Activated CD8-positive, alpha-beta memory T cell treated with anti-CD3 and anti-CD28 coated beads, Interleukin-2, amount 50 U/mL, for 24 hours (primary cell): ENCODE measurements around the gene PGM1.

ENCODE experiments used
- DNase-seq: peaks from one replicate; pipeline ENCODE4 v3.0.0-alpha.2; 2020; ENCODE audit errors: extremely low read depth

PGM1 gene

DNA sequence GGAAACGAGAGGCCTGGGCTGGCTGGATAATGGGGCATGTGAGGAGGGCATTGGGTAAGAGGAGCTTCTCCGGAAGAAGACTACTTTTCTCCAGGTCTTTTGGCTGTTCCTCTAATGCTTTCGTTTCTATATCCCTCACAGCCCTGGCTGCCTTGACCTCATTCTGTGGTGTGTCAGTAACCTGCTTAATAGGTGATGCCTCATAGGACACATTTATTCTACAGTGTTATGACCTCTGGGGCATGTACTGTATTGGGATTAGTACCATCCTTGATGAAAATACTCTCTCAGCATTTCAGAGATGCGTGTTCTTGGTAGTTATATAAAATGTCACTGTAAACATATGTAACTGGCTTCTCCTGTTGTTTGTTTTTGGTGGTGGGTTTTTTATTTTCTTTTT lies 40.1 kb downstream of the PGM1 start:
- no peak for DNase-seq

DNA sequence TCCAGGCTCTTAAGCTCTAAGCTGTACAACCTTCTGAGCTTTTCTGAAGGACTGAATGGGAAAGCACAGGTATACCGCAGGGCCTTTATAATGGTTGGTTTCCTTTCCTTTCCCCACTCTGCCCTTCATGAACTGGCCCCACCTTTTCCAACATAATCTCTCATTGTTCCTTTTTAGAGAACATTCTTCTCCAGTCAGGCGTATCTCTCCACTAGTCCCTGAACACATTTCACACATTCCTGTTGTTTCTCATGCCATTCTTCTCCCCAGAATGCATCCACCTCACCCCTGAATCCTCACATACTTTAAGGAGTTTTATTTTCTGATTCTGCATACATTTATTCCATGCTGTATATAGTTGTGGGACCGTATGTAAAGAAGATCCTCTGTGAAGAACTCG lies 41.3 kb downstream of the PGM1 start:
- DNase-seq, result no peak

DNA sequence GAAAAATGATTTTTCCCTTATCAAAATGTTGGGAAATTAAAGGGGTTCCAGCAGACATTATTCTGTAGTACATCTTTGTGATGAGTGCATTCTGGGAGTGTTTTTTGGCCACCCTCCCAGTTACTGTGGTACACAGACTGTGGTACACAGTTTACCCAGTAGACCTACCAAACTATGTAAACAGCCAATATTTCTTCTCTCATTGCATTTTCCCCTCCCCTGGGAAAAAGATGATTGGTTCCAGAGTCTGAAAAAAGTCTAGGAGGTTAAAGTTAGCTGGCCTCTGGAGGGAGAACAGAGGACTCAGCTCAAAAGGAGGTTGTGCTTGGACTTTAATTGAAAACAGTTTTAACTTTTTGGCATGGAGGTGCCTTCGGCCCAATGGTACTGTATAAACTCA lies 42.5 kb downstream of the PGM1 start:
- no peak for DNase-seq

DNA sequence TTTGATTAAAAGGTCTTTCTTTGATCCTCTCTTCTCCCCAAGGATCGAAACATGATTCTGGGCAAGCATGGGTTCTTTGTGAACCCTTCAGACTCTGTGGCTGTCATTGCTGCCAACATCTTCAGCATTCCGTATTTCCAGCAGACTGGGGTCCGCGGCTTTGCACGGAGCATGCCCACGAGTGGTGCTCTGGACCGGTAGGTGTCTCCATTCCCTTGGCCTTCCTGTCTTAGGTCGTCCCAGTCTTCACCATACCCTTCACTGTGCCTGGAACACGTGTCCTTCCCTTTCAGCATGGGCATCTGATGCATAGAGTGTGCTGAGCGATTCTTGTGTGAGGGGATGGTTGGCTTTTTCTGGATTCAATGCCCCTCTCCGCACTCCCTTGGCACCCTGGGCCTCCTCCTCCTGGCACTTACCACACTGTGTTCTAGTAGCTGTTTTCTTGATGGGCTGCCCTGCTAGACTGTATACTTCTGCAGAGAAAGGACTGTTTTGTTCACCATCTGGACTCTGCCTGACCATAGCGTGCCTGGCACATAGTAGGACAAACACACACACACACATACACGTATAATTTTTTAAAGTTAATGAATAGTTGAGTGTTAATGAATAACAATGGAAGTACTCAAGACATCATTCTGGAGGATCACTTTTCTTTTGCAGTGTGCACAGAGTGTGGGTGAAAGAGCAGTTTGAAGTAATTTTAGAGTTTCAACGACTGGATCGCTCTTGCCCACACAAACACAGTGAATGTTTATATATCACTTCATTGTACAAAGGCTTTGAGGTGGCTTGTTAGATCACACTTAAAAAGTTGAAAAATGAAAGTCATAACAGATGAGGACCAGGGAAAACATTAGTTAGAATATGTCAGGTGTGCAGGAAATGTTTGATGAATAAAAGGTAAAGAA lies 43.2 kb downstream of the PGM1 start:
- no peak for DNase-seq

DNA sequence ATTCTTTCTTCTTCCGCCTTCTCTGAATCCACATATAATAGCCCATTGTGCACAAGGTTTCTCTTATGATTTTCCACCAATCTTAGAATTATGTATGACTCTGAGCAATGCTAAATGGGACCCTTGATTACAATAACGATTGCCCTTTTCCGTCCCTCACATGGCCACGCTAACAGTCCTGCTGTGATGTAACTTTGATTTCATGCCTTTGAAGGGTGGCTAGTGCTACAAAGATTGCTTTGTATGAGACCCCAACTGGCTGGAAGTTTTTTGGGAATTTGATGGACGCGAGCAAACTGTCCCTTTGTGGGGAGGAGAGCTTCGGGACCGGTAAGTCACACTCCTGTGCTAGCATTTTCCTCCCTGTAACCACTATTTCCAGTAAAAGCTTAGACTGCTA lies 45.3 kb downstream of the PGM1 start:
- no peak for DNase-seq

DNA sequence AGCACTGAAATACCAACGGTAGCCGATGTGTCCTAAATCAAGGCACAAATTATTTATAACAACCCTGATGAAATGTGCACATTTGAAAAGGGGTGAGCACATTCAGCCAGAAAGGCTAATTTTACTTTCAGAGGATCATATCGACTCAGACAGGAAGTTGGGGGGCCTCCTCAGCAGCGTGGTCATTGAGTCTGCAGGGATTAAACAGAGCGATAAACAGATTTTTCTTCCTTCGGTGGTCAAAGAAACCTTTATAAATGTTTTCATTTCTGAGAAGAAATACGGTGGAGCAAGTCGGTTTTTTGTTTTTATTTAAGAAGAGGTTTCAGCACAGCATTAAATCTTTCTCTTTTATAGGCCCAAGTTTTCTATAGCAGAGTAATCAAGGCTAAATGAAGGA lies 45.7 kb downstream of the PGM1 start:
- DNase-seq, result no peak

DNA sequence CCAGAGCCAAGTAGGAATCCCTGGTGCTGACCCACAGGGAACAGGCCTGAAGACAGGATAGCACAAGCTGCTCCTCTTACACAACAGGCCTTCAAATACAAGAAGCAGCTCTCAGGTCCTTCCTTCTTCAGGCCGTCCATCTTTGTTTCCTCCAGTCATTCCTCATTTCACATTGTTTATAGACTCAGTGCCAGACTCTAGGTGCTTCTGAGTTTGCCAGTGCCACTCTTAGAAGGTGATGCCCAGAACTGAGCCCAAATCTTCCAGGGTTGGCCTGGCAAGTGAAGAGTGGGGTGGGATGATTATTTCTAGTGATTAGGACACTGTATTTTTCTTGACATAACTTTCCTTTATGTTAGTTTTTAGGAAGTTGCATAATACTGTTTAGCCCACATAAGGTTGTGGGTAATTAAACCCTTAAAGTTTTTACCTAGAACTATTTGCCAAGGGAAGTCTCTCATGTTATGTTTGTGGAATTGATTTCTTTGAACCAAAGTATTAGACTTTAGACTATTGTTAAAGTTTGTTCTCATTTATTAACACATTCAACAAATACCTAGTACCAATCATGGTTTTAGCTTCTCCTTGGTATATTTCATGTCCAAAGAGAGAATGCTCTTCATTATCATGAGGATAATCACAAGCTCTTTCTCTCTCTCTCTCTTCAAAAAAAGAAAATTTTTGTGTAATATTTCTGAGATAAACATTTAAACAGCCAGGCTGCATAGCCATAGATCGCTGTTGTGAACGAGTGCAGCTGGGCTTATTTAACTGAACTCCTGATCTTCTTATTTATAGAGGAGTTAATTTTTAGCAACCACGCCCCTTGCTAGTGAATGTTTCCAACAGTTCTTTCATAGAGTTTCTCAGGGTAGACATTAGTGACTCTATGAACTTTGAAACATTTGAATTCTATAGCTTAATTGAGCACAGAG lies 47.7 kb downstream of the PGM1 start:
- DNase-seq, result no peak

DNA sequence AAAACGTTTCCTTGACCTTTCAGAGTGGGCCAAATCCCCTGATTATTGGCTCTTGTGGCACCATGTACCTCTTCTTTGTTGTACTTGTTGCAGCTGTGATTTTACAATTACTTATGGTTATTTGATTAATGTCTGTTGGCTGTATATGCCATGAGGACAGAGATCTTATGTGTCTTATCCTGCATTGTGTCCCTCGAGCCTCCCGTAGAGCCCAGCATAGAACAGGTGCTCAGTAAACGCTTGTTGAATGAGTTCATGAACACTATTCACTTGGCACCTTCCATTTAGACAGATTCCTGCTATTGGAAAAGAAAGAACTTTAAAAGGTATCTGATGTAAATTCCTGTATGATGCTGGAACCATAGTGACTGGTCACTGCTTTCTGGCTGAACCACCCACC lies 48.4 kb downstream of the PGM1 start:
- no peak for DNase-seq

DNA sequence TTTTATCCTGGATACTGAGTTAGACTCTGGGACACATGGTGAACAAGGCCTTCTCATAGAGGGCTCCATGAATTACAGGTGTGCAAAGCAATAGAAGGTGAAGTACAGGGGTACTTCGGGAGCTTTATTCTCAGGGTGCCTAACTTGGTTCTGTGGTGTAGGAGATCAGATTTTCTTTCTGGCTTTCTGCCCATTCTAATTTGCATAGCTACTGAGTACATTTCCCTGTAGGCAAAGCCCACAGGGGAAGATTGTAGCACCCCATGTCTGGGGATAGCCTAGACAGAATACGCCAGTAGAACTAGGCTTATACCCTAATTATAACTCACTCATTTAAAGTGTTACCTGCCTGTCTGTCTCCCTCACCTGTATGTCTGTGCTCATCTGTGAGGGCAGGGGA lies 49.7 kb downstream of the PGM1 start:
- no peak for DNase-seq

DNA sequence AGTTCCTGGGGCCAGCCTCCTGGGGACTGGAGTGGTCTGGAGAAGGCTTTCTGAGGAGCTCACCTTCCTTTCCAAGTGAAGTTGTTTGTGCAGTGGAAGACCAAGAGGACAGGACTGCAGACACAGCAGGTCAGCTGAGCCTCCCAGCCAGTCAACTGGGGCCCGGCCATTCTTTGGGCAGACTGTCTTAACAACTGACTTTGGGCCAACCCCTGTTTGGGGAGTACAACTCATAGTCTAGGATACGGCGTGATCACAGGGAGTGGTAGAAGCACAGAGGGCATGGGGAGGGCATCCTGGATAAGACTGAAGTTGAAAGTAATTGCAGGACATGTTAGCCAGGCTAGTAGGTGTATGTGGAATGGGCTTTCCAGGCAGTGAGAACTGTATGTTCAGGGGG lies 50.3 kb downstream of the PGM1 start:
- no peak for DNase-seq

DNA sequence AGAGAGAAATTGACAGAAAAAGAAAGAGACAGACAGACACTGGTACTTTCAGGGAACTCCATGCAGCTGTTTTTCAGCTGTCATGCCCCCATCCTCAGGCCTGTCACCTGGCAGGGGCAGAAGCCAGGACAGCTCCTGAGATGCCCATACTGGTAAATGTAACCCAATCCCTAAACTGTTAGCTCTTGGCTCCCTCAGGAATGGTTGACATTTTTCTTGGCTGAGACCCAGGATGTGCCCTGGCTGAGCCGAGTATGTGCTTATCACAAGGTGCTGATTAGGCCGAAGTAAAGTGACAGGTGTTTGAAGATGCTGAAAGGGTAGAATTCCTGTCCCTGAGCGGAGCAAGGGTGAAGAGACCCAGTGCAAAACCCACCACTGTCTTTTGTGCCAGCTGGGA lies 50.7 kb downstream of the PGM1 start:
- DNase-seq, result no peak

DNA sequence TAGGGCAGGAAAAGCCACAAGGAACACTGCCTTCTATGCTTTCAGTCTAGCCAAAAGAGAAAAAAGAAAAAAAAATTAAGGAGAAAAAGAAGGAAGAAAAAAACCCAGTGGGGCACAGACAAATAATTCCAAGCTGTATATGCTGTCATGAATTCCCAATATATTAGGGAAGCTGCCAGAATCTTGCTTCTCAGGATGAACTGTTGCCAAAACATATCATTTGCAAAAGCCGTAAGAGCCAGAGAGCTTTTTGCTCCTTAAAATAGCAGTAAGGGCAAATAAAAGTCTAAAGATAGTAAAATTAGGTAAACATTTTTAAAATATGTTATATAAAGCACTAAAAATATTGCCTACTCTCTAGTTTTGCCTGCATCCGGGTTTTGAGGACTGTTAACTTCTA lies 52.1 kb downstream of the PGM1 start:
- no peak for DNase-seq

DNA sequence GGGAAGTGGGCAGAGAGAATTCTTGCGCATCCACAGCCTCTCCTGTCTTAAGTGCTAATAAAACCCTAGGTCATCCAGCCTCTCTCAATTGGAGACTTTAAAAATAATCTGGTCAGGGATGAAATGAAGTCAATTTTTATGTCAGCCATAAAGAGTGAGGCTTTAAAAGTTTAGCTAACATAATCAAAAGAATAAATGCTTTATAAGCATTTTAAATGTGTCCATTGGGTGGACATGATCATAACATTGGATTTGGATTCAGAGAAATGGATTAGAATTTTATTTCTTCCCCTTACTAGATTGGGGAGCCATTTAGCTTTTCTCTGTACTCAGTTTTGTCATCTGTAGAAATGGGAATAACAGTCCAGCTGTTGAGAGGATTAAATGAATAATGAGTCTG lies 55.5 kb downstream of the PGM1 start:
- DNase-seq, result no peak

DNA sequence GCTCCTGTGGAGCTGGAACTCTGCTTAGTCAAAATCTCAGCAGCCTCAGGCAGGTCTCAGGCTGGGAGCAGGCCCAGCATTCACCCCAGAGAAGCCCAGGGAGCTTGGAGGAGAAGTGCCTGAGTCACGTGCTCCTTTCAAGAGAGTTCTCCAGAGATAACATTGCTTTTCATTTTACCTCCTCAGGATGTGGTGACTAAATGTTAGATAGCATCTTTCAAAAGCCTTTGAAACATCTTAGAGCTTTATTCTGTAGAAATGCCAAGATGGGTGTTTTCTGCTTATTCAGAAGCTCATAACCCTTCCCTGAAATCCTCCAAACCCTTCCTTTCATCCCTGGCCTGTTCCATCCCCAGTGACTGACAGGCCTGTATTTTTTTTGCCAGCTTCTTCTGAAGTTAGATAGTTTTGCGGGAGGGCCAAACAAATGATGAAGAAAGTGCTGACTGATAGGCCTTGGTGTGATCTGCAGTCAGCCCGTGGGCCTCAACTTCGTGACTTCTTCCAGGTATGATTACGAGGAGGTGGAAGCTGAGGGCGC lies 58.0 kb downstream of the PGM1 start:
- no peak for DNase-seq

DNA sequence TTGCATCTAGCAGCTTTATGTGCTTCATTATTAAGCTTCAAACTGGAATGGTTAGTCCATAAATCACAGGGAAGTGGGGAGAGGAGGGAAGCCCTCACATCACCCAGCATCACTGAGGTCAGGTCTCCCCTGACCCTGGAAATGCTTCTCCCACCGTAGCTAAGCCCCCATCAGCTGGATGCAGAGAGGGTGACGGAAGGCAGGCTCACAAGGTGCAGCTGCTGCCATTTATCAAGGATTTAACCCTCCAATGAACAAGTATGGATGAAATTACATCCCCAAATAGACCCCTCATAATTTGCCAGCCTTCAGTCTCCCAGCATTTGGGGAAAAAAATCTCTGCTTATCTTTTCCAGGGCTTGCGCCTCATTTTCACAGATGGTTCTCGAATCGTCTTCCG lies 60.8 kb downstream of the PGM1 start:
- DNase-seq, result no peak

DNA sequence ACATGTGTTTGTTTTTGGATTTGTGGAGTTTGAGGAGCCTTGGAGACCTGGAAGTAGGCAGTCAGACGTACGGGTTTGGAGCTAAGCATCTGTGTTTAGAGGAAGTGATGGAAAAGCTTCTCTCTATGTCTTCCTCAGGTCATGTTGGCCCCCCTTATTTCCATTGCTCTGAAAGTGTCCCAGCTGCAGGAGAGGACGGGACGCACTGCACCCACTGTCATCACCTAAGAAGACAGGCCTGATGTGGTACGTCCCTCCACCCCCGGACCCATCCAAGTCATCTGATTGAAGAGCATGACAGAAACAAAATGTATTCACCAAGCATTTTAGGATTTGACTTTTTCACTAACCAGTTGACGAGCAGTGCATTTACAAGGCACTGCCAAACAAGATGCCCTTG lies 66.2 kb downstream of the PGM1 start:
- no peak for DNase-seq

DNA sequence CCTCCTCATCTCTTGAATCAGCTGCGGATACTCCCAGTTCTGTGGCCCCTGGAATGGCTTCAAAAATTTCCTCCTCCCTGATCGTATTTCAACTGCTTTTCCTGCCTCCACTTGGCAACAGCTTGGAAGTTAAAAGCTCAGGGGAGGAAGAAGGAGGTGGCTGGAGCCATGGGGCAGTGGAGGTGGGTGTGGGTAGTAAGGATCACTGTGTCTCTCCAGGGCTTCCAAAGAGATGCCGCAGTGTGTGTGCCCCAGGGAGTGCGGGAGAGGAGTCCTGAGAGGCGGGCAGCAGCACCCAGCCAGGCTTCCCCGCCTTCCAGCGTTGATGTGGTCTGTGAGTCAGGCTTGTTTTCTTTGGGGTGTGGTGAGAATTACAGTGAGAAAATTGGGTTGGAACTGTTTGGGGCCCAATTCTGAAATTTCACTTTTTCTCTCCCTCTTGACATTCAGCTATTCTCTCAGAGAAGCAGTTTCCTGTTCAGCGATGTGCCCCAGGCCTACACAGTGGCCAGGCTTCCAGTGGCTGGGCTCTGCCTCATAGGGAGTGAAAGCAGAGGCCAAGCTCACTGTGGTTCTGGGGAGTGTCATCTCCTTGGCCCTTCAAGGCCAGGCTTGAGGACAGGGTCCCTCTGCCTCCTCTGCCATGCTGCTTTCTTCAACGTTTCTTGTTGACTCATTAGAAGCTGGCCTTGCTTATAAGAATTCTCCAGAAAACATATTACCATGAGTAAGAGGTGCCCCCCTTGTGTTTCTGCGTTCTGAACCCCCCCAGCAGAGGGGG lies 69.0 kb downstream of the PGM1 start:
- DNase-seq, result no peak

DNA sequence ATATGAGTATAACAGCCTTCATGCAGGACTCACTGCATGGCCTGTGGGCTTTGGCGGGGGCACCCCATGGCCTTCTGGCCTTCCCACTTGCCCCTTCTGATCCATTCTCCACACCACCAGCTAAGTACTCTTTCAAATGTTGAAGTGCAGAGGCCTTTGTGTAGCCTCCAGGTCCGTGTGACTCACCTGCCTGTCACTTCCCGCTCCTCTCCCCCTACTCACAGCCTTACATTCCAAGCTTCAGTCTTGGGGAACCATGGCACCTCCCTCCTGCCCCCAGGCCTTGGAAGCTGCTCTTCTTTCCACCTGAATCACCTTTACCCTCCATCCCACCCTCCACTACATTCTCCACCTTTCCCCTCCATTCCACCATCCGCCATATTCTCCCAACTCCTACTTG lies 69.6 kb downstream of the PGM1 start:
- no peak for DNase-seq

DNA sequence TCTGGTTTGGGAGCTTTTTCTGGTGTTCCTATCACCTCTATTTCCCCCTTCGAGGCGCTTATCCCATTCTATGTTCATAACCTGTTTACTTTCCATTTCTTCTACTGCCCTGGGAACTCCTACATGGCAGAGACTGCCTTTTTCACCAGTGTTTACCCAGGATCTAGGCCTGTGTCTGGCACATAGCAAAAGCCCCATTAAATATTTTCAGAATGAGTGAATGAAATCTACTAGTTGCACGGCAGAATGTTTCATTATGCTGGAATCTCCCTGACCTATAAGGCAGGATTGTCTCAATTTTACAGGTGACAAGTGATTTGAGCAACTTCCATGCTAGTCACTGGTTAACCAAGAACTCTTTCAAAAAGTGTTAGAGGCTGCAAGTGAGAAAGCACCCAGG lies 70.1 kb downstream of the PGM1 start:
- no peak for DNase-seq

DNA sequence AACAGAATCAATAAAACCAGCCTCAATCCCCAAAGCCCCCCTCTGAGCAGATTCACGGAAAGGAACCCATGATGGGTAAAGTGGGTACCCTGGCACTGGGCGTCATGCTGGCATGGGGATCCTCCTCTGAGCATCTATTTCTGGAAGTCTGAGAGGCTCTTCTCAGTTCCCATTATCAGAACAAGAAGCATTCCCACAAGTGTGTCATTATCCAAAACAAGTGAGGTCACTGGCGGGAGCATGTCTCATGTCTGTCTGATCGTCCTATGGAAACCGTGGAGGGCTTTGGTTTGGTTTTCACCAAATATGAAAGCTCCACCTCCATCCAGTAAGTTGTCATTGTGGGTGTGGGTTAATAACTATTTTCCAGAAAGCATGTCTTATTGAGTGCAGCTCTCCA lies 70.7 kb downstream of the PGM1 start:
- no peak for DNase-seq

DNA sequence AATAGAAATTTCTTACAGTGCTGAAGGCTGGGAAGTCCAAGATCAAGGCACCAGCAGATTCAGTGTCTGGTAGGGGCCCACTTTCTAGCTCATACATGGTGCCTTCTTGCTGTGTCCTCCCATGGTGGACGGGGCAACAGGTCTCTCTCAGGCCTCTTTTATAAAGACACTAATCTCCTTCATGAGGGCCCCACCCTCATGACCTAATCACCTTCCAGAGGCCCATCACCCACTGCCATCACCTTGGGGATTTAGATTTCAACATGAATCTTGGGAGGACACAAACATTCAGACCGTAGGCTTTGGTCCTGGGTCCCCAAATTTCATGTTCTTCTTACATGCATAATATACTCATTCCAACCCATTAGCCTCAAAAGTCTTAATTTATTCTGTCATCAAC lies 71.5 kb downstream of the PGM1 start:
- no peak for DNase-seq

DNA sequence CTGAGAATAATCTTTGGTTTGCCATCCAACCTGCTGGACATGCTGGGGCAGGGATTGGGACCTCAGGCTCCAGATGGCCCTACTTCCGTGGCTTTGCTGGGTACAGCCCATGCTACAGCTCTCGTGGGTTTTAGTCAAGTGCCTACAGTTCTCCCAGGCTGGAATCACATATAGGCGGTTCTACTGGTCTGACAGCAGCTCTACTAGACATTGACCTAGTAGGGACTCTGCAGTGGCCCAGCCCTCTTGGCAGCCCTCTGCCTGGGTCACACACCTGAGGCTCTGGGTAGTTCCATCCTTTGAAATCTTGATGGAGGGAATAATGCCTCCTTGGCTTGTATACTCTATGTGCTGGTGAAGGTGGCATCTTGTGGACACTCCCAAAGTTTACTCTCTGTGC lies 72.2 kb downstream of the PGM1 start:
- DNase-seq, result no peak
